Panc1 (cell line): ENCODE measurements around the gene TBC1D16.

Experiments
- CTCF ChIP-seq: fragments of 450-650 bp; IDR thresholded peaks from 2 replicates; pipeline ENCODE4 v1.5.1; 2017; ENCODE audit warnings: mild to moderate bottlenecking
- POLR2AphosphoS5 ChIP-seq: IDR thresholded peaks from 2 replicates; pipeline ENCODE4 v1.6.1; 2012; ENCODE audit warnings: mild to moderate bottlenecking, low read depth, low read length, moderate library complexity
- REST ChIP-seq, 2 experiments: IDR thresholded peaks; 2 replicates each; pipeline ENCODE4 v1.6.1; 2011 to 2012; ENCODE audit warnings: low read depth in 2 of 2, control low read depth in 1 of 2, low read length in 1 of 2, mild to moderate bottlenecking in 1 of 2, moderate library complexity in 1 of 2; ENCODE audit not compliant: insufficient read depth in 1 of 2
- SIN3A ChIP-seq: IDR thresholded peaks from 2 replicates; pipeline ENCODE4 v1.6.1; 2012; ENCODE audit warnings: low read depth, mild to moderate bottlenecking, low read length, moderate library complexity, borderline replicate concordance; ENCODE audit not compliant: insufficient read depth
- TCF7L2 ChIP-seq: IDR thresholded peaks from 2 replicates; pipeline ENCODE4 v1.6.1; 2011; ENCODE audit warnings: mild to moderate bottlenecking, low read depth, low read length, inconsistent platforms

- TF ChIP-seq CTCF (no peak), POLR2AphosphoS5 (no peak), REST (IDR thresholded peaks at IDR 0.05; ENCODE audit: insufficient read depth in 1 of 2, low read depth in 2 of 2, low read length in 1 of 2) (no peak), SIN3A (no peak), TCF7L2 (no peak)
These were observed 115.6 kb downstream of the TBC1D16 start for GRCh38 chr17:79919862-79920720.
